Calu3 (cell line): ENCODE data around the gene CALU. TPM values are rescaled to one million over a fixed set of nuclear protein-coding genes. Genes with fewer than 3 reads are reported as not detected.

Source experiments
- BruUV-seq: library from RNA; stranded (reverse); fragments of 400-500 nt; replicated peaks from 2 replicates; lab custom pipeline; 2021; lab: Mats Ljungman, UMichigan
- CTCF ChIA-PET: fragments of 300-600 bp; sonication (Branson Sonifier 250); formaldehyde crosslinking; loops from one replicate; lab custom pipeline; 2022; ENCODE audit warnings: antibody characterized with exemption; lab: Charles Lee
- DNase-seq: peaks from one replicate; pipeline ENCODE4 v3.0.0; 2022
- H3K27ac Mint-ChIP-seq: one replicate; pipeline ENCODE4 v1.8.0; 2022; ENCODE audit warnings: mixed read lengths; ENCODE audit not compliant: unreplicated experiment
- H3K27me3 Mint-ChIP-seq: one replicate; pipeline ENCODE4 v1.8.0; 2022; ENCODE audit warnings: mixed read lengths; ENCODE audit not compliant: unreplicated experiment
- H3K36me3 Mint-ChIP-seq: one replicate; pipeline ENCODE4 v1.8.0; 2022; ENCODE audit warnings: mild to moderate bottlenecking, moderate library complexity, mixed read lengths; ENCODE audit not compliant: insufficient read depth, unreplicated experiment
- H3K4me1 Mint-ChIP-seq: one replicate; pipeline ENCODE4 v1.8.0; 2022; ENCODE audit warnings: mild to moderate bottlenecking, low read depth, mixed read lengths; ENCODE audit not compliant: unreplicated experiment
- H3K4me3 Mint-ChIP-seq: one replicate; pipeline ENCODE4 v1.8.0; 2022; ENCODE audit warnings: mild to moderate bottlenecking, low read depth, moderate library complexity, mixed read lengths; ENCODE audit not compliant: unreplicated experiment
- H3K9me3 Mint-ChIP-seq: one replicate; pipeline ENCODE4 v1.8.0; 2022; ENCODE audit warnings: low read depth, mixed read lengths; ENCODE audit not compliant: unreplicated experiment
- CTCF ChIP-seq: fragments of 200-600 bp; IDR thresholded peaks from one replicate; pipeline ENCODE4 v1.8.0; 2022; ENCODE audit warnings: antibody characterized with exemption; ENCODE audit not compliant: unreplicated experiment
- intact Hi-C: fragments of 100-400 bp; cut with micrococcal nuclease; formaldehyde crosslinking; loops from one replicate; pipeline ENCODE4 v1.10.0; 2022; ENCODE audit not compliant: unreplicated experiment
- total RNA-seq: library from RNA; stranded (reverse); gene quantifications from 2 replicates; pipeline ENCODE4 v1.2.3, GENCODE V29; 2022

CALU gene
- total RNA-seq, 1 experiment from 2014 or later: 154 TPM

GRCh38 chr7:128745706-128746105 lies 6.5 kb downstream of the CALU start:
- Mint-ChIP-seq H3K4me3 (no peak overlapping the region), H3K4me1 (peaks cover 17% of the 10 kb centered on the region), H3K27ac (no peak overlapping the region), H3K36me3 (peaks cover 23% of the 10 kb centered on the region), H3K27me3 (no peaks in the 10 kb centered on the region), H3K9me3 (no peaks in the 10 kb centered on the region)
- CTCF ChIA-PET: interaction anchor here (0.7 kb wide), 1 partner anchor 102 kb away, joined by 3 read pairs; no protein-coding TSS in a partner anchor
- TF ChIP-seq CTCF: no peak
- DNase-seq: no peak
- intact Hi-C loops: no loop called here
- no TSS peak for BruUV-seq

GRCh38 chr7:128747327-128748079 lies 8.3 kb downstream of the CALU start:
- no peaks in the 10 kb centered on the region for H3K9me3 Mint-ChIP-seq
- H3K27me3 Mint-ChIP-seq: no peaks in the 10 kb centered on the region
- H3K4me1 Mint-ChIP-seq: peaks cover 9% of the 10 kb centered on the region
- no peak for TF ChIP-seq CTCF
- CTCF ChIA-PET: no interaction called here
- BruUV-seq: no TSS peak
- no peak overlapping the region for H3K4me3 Mint-ChIP-seq
- DNase-seq: no peak
- intact Hi-C loops: no loop called here
- H3K36me3 Mint-ChIP-seq: peaks cover 24% of the 10 kb centered on the region
- H3K27ac Mint-ChIP-seq: no peak overlapping the region

- no peaks in the 10 kb centered on the region for H3K9me3 Mint-ChIP-seq
Observed at GRCh38 chr7:128752251-128752650, 13.1 kb downstream of the CALU start.

GRCh38 chr7:128755075-128755818 lies 16.1 kb downstream of the CALU start:
- Mint-ChIP-seq H3K27ac (no peak overlapping the region), H3K36me3 (peaks cover 27% of the 10 kb centered on the region), H3K9me3 (no peaks in the 10 kb centered on the region), H3K4me1 (no peaks in the 10 kb centered on the region), H3K4me3 (no peak overlapping the region), H3K27me3 (no peaks in the 10 kb centered on the region)
- CTCF ChIA-PET: interaction anchor here (0.7 kb wide), 1 partner anchor 423 kb away, joined by 3 read pairs; no protein-coding TSS in a partner anchor
- no peak for DNase-seq
- intact Hi-C loops: no loop called here
- no peak for TF ChIP-seq CTCF
- no TSS peak for BruUV-seq

More at GRCh38 chr7:128752251-128752650, 13.1 kb downstream of the CALU start:
- peaks cover 39% of the 10 kb centered on the region for H3K36me3 Mint-ChIP-seq
- no peak for DNase-seq
- H3K27ac Mint-ChIP-seq: no peak overlapping the region
- no TSS peak for BruUV-seq
- H3K4me3 Mint-ChIP-seq: no peak overlapping the region
- intact Hi-C loops: no loop called here
- TF ChIP-seq CTCF: no peak
- H3K27me3 Mint-ChIP-seq: no peaks in the 10 kb centered on the region
- CTCF ChIA-PET: no interaction called here
- no peaks in the 10 kb centered on the region for H3K4me1 Mint-ChIP-seq
